C4-2B (cell line): Measurements from ENCODE around the gene WDR18.

ENCODE experiments used
- H3K27ac ChIP-seq: fragments of 450-650 bp; 2 replicates; pipeline ENCODE4 v1.5.1; 2017
- CTCF ChIP-seq: fragments of 450-650 bp; conservative IDR thresholded peaks from 2 replicates; pipeline ENCODE4 v1.5.1; 2017; ENCODE audit warnings: mild to moderate bottlenecking
- ZFX ChIP-seq: fragments of 450-650 bp; IDR thresholded peaks from 2 replicates; pipeline ENCODE4 v1.6.1; 2017

WDR18 gene

GRCh38 chr19:973726-974563 lies 10.2 kb upstream of the WDR18 start:
- H3K27ac ChIP-seq, result no peak overlapping the region
- TF ChIP-seq ZFX, result no peak
- no peak for TF ChIP-seq CTCF

DNA sequence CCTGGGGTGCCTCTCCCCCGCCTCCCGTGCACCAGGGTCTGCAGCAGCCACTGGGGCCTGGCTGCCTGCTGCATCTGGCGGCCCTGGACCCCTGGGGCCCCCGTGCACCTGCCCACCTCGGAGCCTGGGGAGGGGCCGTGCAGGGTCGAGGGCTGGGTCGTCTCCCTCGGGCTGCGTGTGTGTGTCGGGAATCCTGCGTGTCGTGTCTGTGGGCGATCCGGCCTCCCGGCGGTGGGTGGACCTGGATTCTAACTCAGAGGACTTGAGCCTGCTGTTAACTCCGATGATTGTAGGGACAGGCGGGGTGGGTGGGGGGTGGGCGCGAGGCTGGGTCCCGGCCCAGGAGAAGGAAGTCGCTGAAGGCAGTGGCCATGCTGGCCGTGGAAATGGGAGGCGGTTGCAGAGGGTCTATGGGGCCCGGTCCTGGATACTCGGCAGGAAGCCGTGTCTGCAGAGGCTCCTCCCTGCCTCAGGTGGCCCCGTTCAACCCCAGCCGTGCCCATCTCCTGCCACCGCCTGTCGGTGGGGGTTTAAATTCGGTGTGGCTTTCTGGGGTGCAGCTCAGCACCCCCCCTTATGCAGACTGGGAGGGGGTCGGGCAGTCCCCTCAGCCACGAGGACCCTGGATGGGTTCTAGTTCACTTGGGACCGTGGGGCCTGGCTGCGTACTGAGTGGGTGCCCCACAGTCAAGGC lies 9.4 kb upstream of the WDR18 start:
- TF ChIP-seq CTCF (no peak), ZFX (no peak)

GRCh38 chr19:976476-976875 lies 7.7 kb upstream of the WDR18 start:
- no peak overlapping the region for H3K27ac ChIP-seq
- TF ChIP-seq ZFX, result no peak

More for the DNA sequence above, 9.4 kb upstream of the WDR18 start:
- H3K27ac ChIP-seq, result no peak overlapping the region

DNA sequence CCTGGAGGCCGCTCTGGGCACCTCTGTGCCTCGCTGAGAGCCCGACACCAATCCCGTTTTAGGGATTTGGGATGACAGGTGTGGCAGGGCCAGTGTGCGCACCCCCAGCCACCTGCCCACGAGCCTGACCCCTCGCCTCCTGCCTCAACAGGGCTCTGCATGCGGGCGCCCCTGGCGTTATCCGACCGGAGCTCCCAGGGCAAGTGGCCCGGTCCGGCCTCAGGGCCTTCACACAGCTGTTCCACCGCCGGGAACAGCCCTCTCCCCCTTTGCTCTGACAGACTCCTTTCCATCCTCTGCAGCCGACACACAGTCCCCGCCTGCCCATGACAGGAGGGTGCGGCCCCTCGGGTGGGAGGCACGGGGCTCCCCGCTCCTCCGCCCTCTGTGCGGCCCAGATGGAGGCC lies 7.1 kb upstream of the WDR18 start:
- TF ChIP-seq CTCF, result no peak
- no peak for TF ChIP-seq ZFX
- H3K27ac ChIP-seq, result no peak overlapping the region

- no peak overlapping the region for H3K27ac ChIP-seq
- TF ChIP-seq ZFX, result no peak
- no peak for TF ChIP-seq CTCF
These were observed 4.8 kb upstream of the WDR18 start for GRCh38 chr19:979318-979741.

DNA sequence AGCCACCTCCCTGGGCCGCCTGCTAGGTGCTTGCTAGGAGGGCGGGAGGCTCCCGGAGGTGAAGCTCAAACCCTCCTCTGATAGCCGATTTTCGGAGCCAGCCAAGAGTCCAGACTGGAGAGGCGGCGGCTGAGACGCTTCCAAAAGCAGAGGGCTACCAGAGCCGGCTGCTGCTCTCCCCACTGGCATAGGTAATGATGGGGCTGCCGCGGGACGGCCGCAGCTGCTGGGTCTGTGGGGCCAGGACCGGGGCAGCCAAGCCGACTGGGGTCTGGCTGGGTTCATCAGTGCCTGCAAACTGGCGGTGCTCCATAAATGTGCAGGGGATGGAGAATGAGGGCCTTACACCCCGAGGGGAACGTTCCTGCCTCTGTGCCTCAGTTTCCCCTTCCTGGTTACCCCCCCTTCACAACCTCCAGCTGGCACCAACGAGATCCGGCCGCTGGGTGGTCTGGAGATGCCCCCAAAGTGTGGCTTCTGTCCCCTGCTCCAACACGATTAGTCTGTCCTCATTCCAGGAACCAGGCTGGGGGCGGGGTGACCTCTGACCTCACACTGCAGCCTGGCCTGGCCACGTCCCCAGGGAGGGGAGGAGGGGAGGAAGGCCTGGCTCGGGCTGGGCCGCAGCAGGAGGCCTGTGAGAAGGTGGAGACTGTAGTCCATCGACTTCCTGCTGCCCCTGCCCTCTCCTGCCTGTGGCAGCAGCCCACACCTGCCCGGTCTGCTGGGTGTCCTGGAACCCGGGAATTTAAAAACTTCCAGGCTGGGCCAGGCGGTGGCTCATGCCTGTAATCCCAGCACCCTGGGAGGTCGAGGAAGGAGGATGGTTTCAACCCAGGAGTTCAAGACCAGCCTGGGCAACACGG lies 3.8 kb upstream of the WDR18 start:
- no peak for TF ChIP-seq CTCF
- TF ChIP-seq ZFX, result no peak
- H3K27ac ChIP-seq, result no peak overlapping the region

DNA sequence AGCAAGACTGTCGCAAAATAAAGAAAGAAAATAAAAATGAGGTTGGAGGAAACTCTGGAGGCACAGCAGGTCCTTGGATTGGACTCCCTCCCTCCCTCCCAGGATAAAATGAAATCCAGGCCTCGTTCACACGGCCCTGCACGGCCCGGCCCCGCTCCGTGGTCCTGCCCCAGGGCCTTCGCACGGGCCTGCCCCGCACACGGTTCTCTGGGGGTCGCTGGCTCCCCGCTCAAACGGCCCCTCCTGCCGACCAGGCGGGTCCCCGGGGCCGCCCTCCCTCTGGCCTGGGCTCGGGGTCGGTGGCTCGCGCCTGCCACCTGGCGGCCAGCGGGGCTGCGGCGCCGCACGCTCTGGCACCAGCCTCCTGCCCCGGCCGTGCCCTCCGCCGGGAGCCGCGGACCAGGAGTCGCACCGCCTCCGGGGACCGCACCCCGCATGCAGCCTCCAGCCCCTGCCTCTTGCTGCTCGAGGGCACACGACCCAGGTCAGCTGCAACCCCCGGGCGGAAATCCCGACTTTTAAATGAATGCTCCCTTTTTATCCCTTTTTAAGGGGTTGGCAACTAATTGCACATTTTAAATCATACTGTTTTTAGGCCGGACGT lies 1.5 kb upstream of the WDR18 start:
- no peak for TF ChIP-seq ZFX
- peak; percentile 99 for TF ChIP-seq CTCF
- peak overlapping the region; percentile 8; the same call in 1 of the 2 replicates for H3K27ac ChIP-seq
